Left lung (tissue), 10 donors: Measurements from ENCODE around the gene AP1M1. TPM values are rescaled to one million over a fixed set of nuclear protein-coding genes. Genes with fewer than 3 reads are reported as not detected.

Source experiments
- ATAC-seq: fragments of 200-7000 bp; cut with Tn5 transposase; one replicate; pipeline ENCODE4 v1.9.1; 2020; ENCODE audit warnings: moderate library complexity
- DNase-seq, 4 donors: peaks; one replicate each; pipeline ENCODE4 v3.0.0-alpha.2; 2013 to 2020
- H3K27ac ChIP-seq, 2 donors: fragments of 200-600 bp; sonication (generic) in 1 of 2; one replicate each; pipeline versions ENCODE4 v1.5.0 to v1.8.0; 2020 to 2021
- H3K27me3 ChIP-seq, 2 donors: fragments of 200-600 bp; sonication (generic) in 1 of 2; one replicate each; pipeline versions ENCODE4 v1.5.0 to v1.8.0; 2020 to 2021
- H3K36me3 ChIP-seq, 2 donors: fragments of 200-600 bp; sonication (generic) in 1 of 2; one replicate each; pipeline versions ENCODE4 v1.5.0 to v1.8.0; 2020 to 2021
- H3K4me1 ChIP-seq, 2 donors: fragments of 200-600 bp; one replicate each; pipeline ENCODE4 v1.8.0; 2021
- H3K4me3 ChIP-seq, 2 donors: fragments of 200-600 bp; sonication (generic) in 1 of 2; one replicate each; pipeline versions ENCODE4 v1.5.0 to v1.8.0; 2020 to 2021; ENCODE audit warnings: mild to moderate bottlenecking in 1 of 2
- H3K9me3 ChIP-seq, 2 donors: fragments of 200-600 bp; sonication (generic) in 1 of 2; one replicate each; pipeline versions ENCODE4 v1.5.0 to v1.8.0; 2020 to 2021
- CTCF ChIP-seq, 2 donors: fragments of 200-600 bp; sonication (generic) in 1 of 2; IDR thresholded peaks; one replicate each; pipeline versions ENCODE4 v1.5.0 to v1.8.0; 2021; ENCODE audit warnings: antibody characterized with exemption in 2 of 2
- intact Hi-C, 2 donors: fragments of 100-400 bp; cut with DNase I; formaldehyde crosslinking; loops; one replicate each; pipeline versions ENCODE4 v1.11.2 to v1.14.2; 2022
- polyA plus RNA-seq, 6 donors: library from polyadenylated mRNA; unstranded; fragments of 120-200 nt; gene quantifications; one replicate each; pipeline ENCODE4 v1.2.1, GENCODE V29; 2013; ENCODE audit not compliant: insufficient read length in 6 of 6
- total RNA-seq, 2 donors: library from RNA; stranded (reverse); fragmentation: NEBNext Ultra II Directional; extraction: Animal tissue kit (Norgen Biotek cat#: 25700); gene quantifications; one replicate each; pipeline ENCODE4 v1.2.1, GENCODE V29; 2021
- donor health status: DM: no; HTN: yes; CAD: no.
- donor health status: DM: no; HTN: no; CAD: no.

Gene AP1M1
- total and polyA plus RNA-seq, 8 donors: 51.2 to 73.9 (median 57.0) TPM

- intact Hi-C loops: loop anchor here in 1 of 2 donors (5.0 kb wide), 1 partner anchor 142 kb away; no protein-coding TSS in a partner anchor
- TF ChIP-seq CTCF (IDR thresholded peaks at IDR 0.05): no peak
- Histone ChIP-seq H3K9me3 (no peaks in the 10 kb centered on the region), H3K4me1 (peaks cover 5 to 38% of the 10 kb centered on the region in 2 donors), H3K27me3 (peaks cover 0 to 13% of the 10 kb centered on the region in 2 donors), H3K27ac (peak overlapping the region; percentile 53 to 79), H3K4me3 (peak overlapping the region; percentile 80 to 92), H3K36me3 (peaks cover 0 to 31% of the 10 kb centered on the region in 2 donors)
- ATAC-seq (no peak), DNase-seq (no peak)
Measured at GRCh38 chr19:16184665-16185122, 13.0 kb upstream of the AP1M1 start.

GRCh38 chr19:16185123-16185767 lies 12.5 kb upstream of the AP1M1 start, which contains the start of gene FAM32A:
Gene FAM32A, plus strand, starts transcription at chr19:16185410. Its CDS starts 33 bp downstream, at chr19:16185443.
- peak within 1 kb of the TSS; percentile 80 to 92 for H3K4me3 ChIP-seq
- ATAC-seq (peak; percentile 96), DNase-seq (peak; percentile 96 to 99 (median 98))
- H3K9me3 ChIP-seq: no peaks in the 10 kb centered on the region
- H3K36me3 ChIP-seq: peaks cover 0 to 37% of the 10 kb centered on the region in 2 donors
- peaks cover 0 to 13% of the 10 kb centered on the region in 2 donors for H3K27me3 ChIP-seq
- peaks cover 5 to 38% of the 10 kb centered on the region in 2 donors for H3K4me1 ChIP-seq
- H3K27ac ChIP-seq: peak within 1 kb of the TSS; percentile 66 to 79
- peak in 1 of 2 donors; percentile 47 for TF ChIP-seq CTCF (IDR thresholded peaks at IDR 0.05)
- intact Hi-C loops: no loop called here

GRCh38 chr19:16185768-16186123 lies 12.0 kb upstream of the AP1M1 start:
- intact Hi-C loops: no loop called here
- H3K36me3 ChIP-seq: peaks cover 0 to 42% of the 10 kb centered on the region in 2 donors
- H3K4me3 ChIP-seq: peak overlapping the region; percentile 80 to 92
- DNase-seq: peak in 2 of 4 donors; percentile 26 to 42
- ATAC-seq: peak; percentile 45
- peaks cover 5 to 38% of the 10 kb centered on the region in 2 donors for H3K4me1 ChIP-seq
- H3K27me3 ChIP-seq: peaks cover 0 to 13% of the 10 kb centered on the region in 2 donors
- TF ChIP-seq CTCF (IDR thresholded peaks at IDR 0.05): no peak
- H3K27ac ChIP-seq: peak overlapping the region; percentile 66 to 79
- H3K9me3 ChIP-seq: no peaks in the 10 kb centered on the region

GRCh38 chr19:16188521-16188920 lies 9.2 kb upstream of the AP1M1 start:
- ATAC-seq: no peak
- intact Hi-C loops: no loop called here
- Histone ChIP-seq H3K4me3 (no peak overlapping the region), H3K9me3 (no peaks in the 10 kb centered on the region), H3K36me3 (peaks cover 0 to 70% of the 10 kb centered on the region in 2 donors), H3K4me1 (peaks cover 5 to 29% of the 10 kb centered on the region in 2 donors), H3K27me3 (no peaks in the 10 kb centered on the region), H3K27ac (no peak overlapping the region)
- no peak for TF ChIP-seq CTCF (IDR thresholded peaks at IDR 0.05)
- DNase-seq: no peak

- Histone ChIP-seq H3K36me3 (peaks cover 0 to 77% of the 10 kb centered on the region in 2 donors), H3K4me3 (no peak overlapping the region), H3K27ac (no peak overlapping the region), H3K9me3 (no peaks in the 10 kb centered on the region), H3K27me3 (no peaks in the 10 kb centered on the region), H3K4me1 (peaks cover 5 to 29% of the 10 kb centered on the region in 2 donors)
- no peak for TF ChIP-seq CTCF (IDR thresholded peaks at IDR 0.05)
- ATAC-seq: no peak
- intact Hi-C loops: no loop called here
- DNase-seq: no peak
Measured at GRCh38 chr19:16190198-16190597, 7.5 kb upstream of the AP1M1 start.
